Activated T-helper 1 cell treated with Interleukin-2 at 50 U/mL for 16 hours (primary cell): ENCODE data around the gene TRIOBP.

Experiments
- DNase-seq: peaks from one replicate; pipeline ENCODE4 v3.0.0-alpha.2; 2020; ENCODE audit warnings: low read depth

Gene TRIOBP

GRCh38 chr22:37664249-37665101, 32.4 kb upstream of the TRIOBP start:
- no peak for DNase-seq

GRCh38 chr22:37665487-37665886, 31.4 kb upstream of the TRIOBP start:
- no peak for DNase-seq

GRCh38 chr22:37669586-37669985, 27.3 kb upstream of the TRIOBP start:
- no peak for DNase-seq

- DNase-seq = no peak
These were observed 24.5 kb upstream of the TRIOBP start for GRCh38 chr22:37672206-37672919.

- DNase-seq = no peak
These were observed 23.9 kb upstream of the TRIOBP start for GRCh38 chr22:37672920-37673455.

GRCh38 chr22:37674248-37674647, 22.6 kb upstream of the TRIOBP start:
- no peak for DNase-seq

GRCh38 chr22:37674951-37675929, 21.6 kb upstream of the TRIOBP start, which contains the start of gene LGALS1:
TSS of gene LGALS1 (plus strand) at chr22:37675636. CDS start at chr22:37675703, 67 bp downstream.
- DNase-seq = peak; percentile 56

GRCh38 chr22:37675930-37676735, 20.7 kb upstream of the TRIOBP start:
- no peak for DNase-seq

GRCh38 chr22:37676736-37677492, 19.9 kb upstream of the TRIOBP start:
- DNase-seq = peak; percentile 91

GRCh38 chr22:37677493-37677974, 19.3 kb upstream of the TRIOBP start:
- no peak for DNase-seq

GRCh38 chr22:37678372-37678771, 18.5 kb upstream of the TRIOBP start:
- DNase-seq = no peak

- DNase-seq = no peak
These were observed 17.2 kb upstream of the TRIOBP start for GRCh38 chr22:37679670-37680069.

GRCh38 chr22:37680191-37680851, 16.5 kb upstream of the TRIOBP start:
- DNase-seq = no peak

GRCh38 chr22:37681001-37681424, 15.8 kb upstream of the TRIOBP start:
- no peak for DNase-seq

GRCh38 chr22:37681556-37682049, 15.2 kb upstream of the TRIOBP start:
- DNase-seq = peak; percentile 54

GRCh38 chr22:37684803-37685615, 11.8 kb upstream of the TRIOBP start:
- DNase-seq = no peak

- peak; percentile 65 for DNase-seq
These were observed 10.6 kb upstream of the TRIOBP start, which contains the start of gene NOL12 for GRCh38 chr22:37686002-37686982. TSS of gene NOL12 (plus strand) at chr22:37686343. CDS start at chr22:37686393, 50 bp downstream.
